Measurements from ENCODE around the gene CCDC57.

CCDC57 gene

DNA sequence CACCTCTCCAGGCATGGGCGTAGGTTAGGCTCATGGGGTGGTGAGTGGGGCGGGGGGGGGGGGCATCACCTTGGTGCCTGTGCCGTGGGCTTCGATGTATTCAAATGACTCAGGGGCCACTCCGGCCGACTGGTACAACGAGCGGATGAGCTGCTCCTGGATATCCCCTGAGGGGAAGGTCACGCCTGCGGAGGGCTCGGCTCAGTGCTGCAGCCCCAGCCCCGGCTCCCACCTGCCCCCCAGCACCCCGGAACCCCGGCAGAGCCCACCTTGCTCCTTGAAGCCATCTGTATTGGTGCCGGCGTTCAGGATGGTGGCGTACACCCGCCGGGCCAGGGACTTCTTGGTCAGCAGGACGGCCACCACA lies 120.0 kb downstream of the CCDC57 start:
- DNase-seq (ENCODE audit: low read depth in 2 of 2): no peak

DNA sequence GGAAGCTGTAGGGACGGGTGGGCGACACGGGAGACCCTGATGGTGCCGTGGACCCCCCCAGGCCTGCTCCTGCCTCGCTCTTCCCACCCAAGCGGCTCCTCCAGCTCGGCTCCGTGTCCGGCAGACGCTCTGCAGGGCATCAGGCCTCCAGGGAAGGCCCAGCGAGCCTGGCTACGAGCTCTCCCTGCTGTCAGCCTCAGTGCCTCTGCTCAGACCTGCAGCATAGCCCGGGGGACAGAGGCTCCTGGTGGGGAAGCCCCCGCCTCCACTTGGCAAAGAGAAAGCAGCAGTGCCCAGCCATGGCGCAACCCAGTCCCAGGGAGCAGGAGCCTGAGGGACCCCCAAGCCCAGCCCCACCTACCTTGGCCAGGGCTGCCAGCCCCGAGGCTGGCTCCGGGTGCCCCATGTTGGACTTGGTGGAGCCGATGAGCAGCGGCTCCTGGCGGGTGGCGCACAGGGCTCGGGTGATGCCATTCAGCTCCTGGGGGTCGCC lies 120.5 kb downstream of the CCDC57 start:
- no peak for DNase-seq (ENCODE audit: low read depth in 2 of 2)

- DNase-seq (ENCODE audit: low read depth in 2 of 2): no peak
Measured at GRCh38 chr17:82091264-82092066, 121.2 kb downstream of the CCDC57 start.

- no peak for DNase-seq (ENCODE audit: low read depth in 2 of 2)
Measured at GRCh38 chr17:82090549-82091263, 121.9 kb downstream of the CCDC57 start.

- no peak for DNase-seq (ENCODE audit: low read depth in 2 of 2)
Measured at GRCh38 chr17:82089723-82090548, 122.7 kb downstream of the CCDC57 start.

GRCh38 chr17:82088838-82089722 lies 123.6 kb downstream of the CCDC57 start:
- DNase-seq (ENCODE audit: low read depth in 2 of 2): no peak

DNA sequence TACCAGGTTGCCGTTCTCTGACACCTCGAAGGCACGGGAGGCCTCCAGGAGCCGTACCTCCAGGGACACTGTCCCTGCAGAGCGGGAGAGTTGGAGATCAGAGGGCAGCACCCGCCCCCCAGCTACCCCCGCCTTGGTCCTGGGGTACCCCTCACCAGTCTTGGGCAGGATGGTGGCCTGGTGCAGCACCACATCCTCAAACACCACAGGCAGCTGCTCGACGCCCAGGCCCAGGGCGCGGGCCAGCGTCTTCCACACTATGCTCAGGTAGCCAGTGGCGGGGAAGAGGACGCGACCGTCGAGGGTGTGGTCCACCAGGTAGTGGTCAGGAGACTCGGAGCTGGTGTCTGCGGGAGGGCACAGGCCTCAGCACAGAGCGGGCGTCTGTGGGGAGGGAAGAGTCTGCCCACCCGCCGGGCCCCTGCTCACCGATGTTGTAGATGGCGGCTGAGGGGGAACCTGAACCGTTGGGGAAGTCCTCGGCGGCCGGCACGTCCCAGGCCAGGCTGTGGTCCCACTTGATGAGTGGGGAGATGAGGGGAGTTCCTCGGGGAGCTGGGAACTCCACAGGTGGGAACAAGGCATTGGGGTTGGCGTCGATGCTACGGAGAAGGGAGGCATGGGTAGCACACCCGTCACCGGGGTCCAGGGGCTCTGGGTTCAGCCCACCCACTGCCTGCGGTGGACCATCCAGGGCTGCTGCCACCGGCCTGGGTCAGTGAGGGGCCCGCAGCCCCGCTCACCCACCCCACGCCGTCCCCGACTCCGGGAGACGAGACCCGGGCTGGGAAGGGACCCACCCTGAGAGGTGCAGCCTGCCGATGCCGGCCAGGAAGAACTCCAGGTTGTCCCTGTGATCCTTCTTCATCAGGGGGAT lies 124.4 kb downstream of the CCDC57 start:
- no peak for DNase-seq (ENCODE audit: low read depth in 2 of 2)

- DNase-seq (ENCODE audit: low read depth in 2 of 2): no peak
Measured at GRCh38 chr17:82086941-82087906, 125.4 kb downstream of the CCDC57 start.

GRCh38 chr17:82085931-82086764 lies 126.5 kb downstream of the CCDC57 start:
- no peak for DNase-seq (ENCODE audit: low read depth in 2 of 2)

DNA sequence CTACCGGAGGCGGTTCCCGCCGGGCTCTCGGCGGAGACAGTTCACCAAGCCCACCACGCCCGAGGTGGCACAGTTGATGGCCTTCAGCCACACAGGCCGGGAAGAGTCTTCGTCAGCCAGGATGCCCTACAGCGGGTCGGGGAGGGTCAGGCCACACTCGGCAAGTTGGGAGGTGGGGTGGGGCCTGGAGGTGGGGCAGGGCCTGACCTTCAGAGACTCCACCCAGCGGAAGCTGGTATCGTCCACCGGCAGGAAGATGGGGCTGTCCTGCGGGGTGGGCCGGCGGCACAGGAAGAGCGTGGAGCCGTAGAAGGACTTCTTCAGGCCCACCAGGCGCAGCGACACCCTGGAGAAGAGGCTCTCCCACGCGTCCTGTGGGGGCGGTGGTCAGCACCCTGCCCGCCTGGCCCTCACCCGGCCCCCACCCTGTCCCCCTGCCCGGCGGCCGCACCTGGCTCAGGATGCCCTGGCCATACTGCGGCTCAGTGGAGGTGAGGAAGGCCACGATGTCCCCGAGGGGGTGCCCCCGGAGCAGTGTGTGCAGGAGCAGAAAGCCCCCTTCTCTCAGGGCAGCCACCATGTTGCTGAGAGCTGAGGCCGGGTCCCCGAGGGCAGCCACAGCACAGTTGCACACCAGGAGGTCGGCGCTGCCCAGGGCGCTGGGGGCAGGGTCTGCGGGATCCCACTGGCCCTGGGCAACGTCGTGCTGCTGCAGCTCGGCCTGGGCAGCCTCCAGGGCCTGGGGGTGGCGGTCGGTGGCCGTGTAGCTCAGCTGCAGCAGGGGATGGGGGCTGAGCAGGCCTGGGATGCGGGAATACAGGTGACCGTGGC lies 127.4 kb downstream of the CCDC57 start:
- DNase-seq (ENCODE audit: low read depth in 2 of 2): no peak

GRCh38 chr17:82084373-82085030 lies 128.1 kb downstream of the CCDC57 start:
- DNase-seq (ENCODE audit: low read depth in 2 of 2): no peak

- no peak for DNase-seq (ENCODE audit: low read depth in 2 of 2)
Measured at GRCh38 chr17:82083533-82084359, 128.9 kb downstream of the CCDC57 start.

DNA sequence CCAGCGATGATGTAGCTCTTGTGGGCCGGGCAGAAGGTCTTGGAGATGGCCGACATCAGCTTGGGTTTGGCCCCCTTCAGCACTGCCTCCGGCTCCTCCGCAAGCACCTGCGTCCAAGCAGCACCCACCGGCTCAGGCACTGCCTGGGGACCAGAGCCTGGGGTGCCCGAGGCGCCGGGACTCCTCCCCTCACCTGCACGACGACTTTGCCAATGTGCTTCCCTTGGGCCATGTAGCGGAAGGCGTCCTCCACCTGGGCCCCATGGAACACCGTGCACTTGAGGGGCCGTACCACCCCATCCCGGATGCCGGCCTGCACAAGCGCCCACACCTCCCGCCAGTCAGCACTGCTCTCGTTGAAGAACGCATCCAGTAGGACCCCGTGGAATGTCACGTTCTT lies 129.6 kb downstream of the CCDC57 start:
- no peak for DNase-seq (ENCODE audit: low read depth in 2 of 2)

GRCh38 chr17:82082456-82082855 lies 130.2 kb downstream of the CCDC57 start:
- DNase-seq (ENCODE audit: low read depth in 2 of 2): no peak

GRCh38 chr17:82081966-82082365 lies 130.7 kb downstream of the CCDC57 start:
- DNase-seq (ENCODE audit: low read depth in 2 of 2): no peak

GRCh38 chr17:82081546-82081945 lies 131.1 kb downstream of the CCDC57 start:
- DNase-seq (ENCODE audit: low read depth in 2 of 2): no peak

Measured in stimulated activated CD8-positive, alpha-beta memory T cell treated with anti-CD3 and anti-CD28 coated beads, Interleukin-2, amount 100 ng/mL, for 48 hours (primary cell).